ENCODE measurements around the gene SCD.

GRCh38 chr10:100356067-100357017, 9.3 kb downstream of the SCD start:
- no peak for TF ChIP-seq POLR2A (IDR thresholded peaks at IDR 0.05)
- TF ChIP-seq, protein P1, sequence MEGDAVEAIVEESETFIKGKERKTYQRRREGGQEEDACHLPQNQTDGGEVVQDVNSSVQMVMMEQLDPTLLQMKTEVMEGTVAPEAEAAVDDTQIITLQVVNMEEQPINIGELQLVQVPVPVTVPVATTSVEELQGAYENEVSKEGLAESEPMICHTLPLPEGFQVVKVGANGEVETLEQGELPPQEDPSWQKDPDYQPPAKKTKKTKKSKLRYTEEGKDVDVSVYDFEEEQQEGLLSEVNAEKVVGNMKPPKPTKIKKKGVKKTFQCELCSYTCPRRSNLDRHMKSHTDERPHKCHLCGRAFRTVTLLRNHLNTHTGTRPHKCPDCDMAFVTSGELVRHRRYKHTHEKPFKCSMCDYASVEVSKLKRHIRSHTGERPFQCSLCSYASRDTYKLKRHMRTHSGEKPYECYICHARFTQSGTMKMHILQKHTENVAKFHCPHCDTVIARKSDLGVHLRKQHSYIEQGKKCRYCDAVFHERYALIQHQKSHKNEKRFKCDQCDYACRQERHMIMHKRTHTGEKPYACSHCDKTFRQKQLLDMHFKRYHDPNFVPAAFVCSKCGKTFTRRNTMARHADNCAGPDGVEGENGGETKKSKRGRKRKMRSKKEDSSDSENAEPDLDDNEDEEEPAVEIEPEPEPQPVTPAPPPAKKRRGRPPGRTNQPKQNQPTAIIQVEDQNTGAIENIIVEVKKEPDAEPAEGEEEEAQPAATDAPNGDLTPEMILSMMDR (IDR thresholded peaks at IDR 0.05) = no peak
- no peak for TF ChIP-seq POLR2AphosphoS5 (IDR thresholded peaks at IDR 0.05)
